Limb (tissue), 2 donors: ENCODE results near the gene RASSF3.
"Not testable (repeated sequence)": the region's sequence is repeated elsewhere in the genome, so short reads cannot be mapped to it uniquely, and the experiment has no call there.

Source experiments
- DNase-seq, 2 donors: peaks; one replicate each; pipeline ENCODE4 v3.0.0-alpha.2; 2016; ENCODE audit errors: extremely low spot score in 2 of 2

RASSF3 gene

DNA sequence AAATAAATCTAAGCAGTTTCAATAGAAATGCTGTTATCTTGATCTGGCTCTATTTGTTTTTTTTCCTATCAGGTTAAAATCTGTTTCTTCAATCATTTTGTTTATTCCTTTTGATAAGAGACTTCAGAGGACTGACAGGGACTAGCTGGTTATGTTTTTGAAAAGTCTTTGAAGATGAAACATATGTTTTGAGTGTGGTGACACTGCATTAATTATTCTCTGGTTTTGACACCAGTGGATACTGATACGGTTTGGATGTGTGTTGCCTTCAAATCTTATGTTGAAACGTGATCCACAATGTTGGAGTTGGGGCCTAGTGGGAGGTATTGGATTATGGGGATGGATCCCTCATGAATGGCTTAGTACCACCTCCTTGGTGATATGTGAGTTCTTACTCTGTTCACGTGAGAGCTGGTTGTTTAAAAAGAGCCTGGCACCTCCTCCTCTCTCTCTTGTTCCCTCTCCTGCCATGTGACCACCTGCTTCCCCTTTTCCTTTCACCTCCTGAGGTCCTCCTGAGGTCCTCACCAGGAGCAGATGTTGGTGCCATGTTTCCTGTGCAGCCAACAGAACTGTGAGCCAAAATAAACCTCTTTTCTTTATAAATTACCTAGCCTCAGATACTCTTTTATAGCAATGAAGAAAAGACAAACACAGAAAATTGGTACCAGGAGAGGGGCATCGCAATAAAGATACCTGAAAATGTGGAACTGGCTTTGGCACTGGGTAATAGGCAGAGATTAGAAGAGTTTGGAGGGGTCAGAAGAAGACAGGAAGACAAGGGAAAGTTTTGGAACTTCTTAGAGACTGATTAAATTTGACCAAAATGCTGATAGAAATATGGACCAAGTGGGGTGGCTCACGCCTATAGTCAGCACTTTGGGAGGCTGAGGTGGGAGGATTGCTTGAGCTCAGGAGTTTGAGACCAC is 23.0 kb downstream of the RASSF3 start:
- DNase-seq = no peak

DNA sequence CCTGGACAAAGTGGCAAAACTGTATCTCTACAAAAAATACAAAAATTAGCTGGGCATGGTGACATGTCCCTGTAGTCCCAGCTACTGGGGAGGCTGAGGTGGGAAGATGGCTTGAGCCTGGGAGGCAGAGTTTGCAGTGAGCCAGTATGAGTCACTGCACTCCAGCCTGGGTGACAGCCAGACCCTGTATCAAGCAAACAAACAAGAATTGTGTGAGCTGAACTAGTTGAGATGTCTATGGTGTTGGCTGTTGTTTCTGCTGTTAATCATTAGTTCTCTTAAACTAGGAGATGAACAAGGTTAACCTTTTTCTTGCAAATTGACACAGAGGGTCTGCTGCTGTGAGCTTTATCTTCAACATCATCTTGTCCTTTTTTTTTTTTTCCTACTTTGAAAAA is 23.6 kb downstream of the RASSF3 start:
- no peak for DNase-seq

DNA sequence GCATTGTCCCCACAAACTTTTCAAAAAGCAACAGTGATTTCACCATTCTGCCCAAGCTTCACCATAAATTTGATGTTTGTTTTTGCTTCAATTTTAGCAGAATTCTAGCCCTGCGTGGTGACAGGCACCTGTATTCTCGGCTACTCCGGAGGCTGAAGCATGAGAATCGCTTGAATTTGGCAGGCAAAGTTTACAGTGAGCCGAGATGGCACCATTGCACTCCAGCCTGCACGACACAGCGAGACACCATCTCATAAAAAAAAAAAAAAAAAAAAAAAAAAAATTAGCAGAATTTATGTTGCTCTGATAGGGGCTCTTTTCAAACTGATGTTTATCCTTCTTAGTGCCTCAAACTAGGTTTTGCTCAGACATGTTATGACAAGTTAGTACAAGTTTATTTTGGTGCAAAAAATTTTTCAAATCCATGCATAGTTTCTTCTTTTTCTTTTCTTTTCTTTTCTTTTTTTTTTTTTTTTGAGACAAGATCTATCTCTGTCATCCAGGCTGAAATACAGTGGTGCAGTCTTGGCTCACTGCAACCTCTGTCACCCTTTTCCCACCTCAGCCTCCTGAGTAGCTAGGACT is 24.3 kb downstream of the RASSF3 start:
- DNase-seq = no peak

DNA sequence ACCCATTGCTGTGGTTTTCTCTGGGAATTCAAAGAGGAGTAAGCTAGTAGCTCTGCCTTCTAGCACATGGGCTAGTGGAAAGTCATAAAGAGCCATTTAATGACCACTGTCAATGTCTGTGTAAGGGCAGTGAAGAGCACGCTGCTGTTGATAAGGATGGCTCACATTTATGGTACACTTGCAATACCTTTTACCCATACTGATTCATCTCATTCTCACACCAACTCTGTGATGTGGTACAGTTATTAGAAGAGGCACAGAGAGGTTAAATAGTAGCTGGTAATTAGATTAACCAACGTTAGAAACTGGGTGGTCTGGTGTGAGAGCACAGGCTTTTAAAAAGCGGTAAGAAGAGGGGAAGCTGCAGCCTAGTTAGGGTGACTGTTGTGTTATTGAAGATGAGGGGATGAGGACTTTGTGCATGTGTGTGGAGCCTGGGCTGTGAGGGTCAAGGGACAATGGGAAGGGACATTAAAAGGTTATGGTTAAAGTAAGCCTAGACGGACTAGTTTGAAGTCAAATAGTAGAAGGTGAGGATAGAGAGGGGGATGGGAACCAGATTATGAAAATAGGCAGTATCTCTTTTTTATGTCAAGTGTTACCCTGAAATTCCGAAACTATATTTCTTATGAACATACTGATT is 25.2 kb downstream of the RASSF3 start:
- no peak for DNase-seq

DNA sequence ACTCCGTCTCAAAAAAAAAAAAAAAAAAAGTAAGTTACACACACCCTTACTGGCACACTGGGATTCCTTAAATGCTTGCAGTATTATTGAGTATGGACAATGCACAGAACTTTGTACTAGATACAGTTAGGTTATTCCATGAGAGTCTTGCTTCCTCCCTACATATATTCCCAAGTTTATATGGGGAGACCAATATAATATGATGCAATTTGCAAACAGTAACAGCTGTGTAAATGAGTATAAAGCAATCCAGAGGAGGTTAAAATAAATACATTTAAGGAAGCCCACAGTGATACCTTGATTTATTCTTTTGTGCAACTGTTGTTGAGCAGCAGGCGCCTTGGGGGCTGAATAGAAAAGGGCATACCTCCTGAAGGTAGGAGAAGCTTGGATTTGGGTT is 26.6 kb downstream of the RASSF3 start:
- no peak for DNase-seq

DNA sequence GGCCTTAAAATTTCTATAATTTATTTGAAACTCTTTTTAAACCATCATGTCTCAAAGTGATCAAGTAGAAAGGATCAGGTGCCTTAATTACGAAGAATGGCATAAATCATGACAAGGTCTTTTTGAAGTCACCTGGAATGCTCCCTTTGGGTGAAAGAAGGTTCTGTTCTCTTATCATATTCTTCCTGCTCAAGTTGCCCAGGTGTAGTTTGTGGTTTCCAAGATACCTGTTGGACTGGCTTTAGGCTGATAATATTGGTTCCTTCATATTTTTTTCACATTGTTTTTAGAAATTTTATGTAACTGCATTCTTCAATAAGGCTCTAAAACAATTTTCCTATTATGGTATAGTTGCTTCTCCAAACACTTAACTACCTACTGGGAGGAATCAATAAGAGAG is 29.2 kb downstream of the RASSF3 start:
- DNase-seq = no peak

DNA sequence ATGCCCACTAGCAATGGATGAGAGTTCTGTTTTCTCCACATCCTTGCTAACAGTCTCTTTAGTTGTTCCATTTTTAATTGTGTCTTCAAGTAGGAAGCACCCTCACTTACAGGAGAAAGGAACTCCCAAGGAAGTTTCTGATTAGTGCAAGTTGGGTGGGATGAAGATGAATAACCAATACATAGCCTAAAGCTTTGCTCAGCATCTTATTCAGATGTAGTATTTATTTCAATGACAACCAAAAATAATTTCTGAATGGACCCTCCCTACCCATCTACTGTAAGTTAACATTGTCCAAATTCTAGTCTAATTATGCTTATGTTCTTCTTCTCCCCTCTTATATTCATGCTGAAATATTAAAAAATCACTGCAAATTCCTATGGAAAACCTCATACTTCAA is 36.0 kb downstream of the RASSF3 start:
- no peak for DNase-seq

DNA sequence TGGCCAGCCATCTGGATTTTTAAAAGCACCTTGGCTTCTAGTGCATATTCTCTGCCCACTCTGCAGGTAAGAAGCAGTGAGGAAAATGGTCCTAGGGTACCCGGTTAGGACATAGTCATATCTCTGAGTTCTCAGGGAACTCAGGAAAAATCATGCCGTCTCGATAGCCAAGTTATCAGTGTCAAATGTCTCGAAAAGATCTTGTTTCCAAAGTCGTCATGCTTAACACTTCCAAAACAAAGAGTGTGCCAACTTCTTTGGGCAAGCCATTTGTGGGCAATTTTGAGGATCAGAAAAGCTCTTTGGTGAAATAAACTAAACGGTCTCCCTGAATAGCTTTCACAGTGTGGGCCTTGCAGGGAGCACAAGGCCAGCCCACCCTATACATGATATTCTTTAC is 39.2 kb downstream of the RASSF3 start:
- no peak for DNase-seq

DNA sequence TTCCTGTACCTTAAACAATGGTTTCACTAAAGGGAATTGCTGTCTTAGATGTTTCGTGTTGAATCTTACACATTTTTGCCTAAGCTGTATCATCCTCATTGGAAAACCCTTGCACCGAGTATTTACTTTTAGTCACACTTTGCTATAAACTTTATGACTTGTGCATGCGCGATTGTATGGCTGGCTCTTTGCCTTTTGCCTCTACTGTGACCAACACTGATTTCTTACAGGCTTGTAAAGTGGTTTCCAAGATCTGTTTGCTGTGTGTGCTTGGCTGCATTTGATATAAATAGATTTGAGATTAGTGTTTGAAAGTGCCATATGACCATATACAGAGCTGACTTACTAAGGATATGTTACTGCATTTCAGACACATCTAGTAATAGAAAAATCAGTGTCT is 40.5 kb downstream of the RASSF3 start:
- no peak for DNase-seq

DNA sequence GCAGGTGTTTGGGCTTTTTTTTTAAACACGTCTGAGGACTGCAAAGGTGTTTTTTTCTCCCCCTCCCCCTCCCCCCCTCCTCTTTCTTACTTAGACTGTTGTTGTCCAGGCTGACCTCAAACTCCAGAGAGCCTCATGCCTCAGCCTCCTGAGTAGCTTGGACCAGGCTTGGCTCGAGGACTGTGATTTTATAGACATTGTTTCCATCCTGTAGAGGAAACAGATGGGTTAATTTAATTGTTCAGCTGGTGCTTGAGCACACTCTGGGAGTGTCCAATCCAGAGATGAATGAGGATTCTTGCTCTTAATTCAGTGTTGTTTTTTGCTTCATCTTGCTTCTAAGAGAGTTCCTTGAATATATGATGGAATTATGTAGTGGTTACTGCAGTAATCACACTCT is 42.1 kb downstream of the RASSF3 start:
- DNase-seq = no peak

DNA sequence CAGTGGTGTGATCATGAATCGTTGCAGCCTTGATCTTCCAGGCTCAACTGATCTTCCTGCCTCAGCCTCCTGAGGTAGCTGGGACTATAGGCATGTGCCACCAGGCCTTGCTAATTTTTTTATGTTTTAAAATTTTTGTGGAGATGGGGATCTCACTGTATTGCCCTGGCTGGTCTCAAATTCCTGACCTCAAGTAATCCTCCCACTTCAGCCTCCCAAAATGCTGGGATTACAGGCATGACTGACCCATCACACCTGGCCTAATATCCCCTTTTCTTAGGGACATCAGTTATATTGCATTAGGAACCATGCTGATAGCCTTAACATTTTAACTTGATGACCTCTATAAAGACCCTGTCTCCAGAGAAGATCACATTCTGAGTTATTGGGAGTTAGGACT is 42.8 kb downstream of the RASSF3 start:
- DNase-seq = no peak

DNA sequence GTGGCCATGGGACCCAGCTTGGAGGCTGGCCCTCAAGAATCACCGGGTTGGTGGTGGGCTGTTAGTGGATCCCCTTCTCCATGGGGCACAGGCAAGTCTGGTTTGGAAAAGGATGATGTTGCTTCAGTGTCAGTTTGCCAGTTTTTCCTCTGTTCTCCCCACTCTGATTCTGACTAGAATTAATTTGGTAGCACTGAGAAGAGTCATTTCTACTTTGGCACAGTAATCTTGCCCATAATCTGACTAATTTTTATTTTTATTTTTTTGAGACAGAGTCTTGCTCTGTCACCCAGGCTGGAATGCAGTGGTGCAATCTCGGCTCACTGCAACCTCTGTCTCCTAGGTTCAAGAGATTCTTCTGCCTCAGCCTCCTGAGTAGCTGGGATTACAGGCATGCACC is 43.6 kb downstream of the RASSF3 start:
- DNase-seq = not testable (repeated sequence)

DNA sequence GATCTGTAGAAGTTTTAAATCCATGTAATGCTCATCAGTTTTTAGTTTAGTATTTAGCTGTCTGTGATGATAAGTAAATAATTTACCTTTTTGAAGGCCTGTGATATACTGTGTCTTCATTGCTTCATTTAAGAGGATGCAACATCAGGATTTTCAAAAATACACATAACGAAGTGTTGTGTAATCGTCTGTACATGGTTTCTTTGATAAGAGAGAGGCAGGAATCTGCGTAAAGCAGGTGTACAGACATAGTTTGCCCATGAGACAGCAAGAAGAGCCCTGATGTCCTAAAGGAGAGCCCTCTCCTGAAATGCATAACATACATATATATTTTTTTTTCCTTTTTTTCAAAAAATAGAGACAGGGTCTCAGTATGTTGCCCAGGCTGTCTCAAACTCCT is 44.8 kb downstream of the RASSF3 start:
- no peak for DNase-seq

DNA sequence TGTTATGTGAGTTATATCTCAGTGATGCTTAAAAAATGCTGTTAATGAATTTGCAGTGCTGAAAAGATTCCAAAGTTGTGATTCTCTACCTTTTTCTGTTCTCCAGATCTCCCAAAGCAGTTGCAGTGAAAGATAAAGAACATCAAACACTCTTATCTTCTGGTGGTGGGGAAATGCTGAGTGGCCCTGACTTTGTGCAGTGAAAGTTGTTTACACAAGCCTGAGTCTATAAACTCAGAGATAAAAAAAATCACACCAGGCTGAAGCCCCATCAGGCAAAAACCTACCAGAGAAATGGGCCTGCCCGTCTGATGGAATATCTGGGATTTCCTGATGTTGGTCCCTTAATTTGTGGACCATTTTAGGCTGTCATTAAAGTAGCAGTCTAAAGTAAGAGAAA is 46.1 kb downstream of the RASSF3 start:
- DNase-seq = no peak

DNA sequence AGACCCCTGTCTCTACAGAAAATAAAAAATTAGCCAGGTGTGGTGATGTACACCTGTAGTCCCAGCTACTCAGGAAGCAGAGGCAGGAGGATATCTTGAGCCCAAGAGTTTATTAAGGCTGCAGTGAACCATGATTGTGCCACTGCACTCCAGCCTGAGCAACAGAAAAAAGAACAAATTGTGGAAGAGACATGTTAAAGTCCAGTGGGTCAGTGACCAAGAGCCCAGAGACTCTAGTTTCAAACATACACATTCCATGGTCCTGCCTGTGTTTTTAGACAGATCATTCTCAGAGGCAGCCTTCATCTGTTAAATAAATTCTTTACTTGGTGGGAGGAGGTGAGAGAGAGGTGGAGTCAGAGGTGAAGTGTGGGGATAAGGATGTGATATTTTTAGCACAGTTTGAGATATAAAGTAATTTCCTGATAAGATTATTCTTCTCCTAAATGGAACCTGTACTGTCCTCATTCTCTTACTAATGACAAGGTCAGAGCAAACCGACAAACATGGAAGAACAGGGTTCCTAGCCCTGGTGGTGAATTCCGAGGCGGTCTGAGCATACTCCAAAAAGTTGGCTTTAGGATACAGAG is 48.7 kb downstream of the RASSF3 start:
- no peak for DNase-seq

DNA sequence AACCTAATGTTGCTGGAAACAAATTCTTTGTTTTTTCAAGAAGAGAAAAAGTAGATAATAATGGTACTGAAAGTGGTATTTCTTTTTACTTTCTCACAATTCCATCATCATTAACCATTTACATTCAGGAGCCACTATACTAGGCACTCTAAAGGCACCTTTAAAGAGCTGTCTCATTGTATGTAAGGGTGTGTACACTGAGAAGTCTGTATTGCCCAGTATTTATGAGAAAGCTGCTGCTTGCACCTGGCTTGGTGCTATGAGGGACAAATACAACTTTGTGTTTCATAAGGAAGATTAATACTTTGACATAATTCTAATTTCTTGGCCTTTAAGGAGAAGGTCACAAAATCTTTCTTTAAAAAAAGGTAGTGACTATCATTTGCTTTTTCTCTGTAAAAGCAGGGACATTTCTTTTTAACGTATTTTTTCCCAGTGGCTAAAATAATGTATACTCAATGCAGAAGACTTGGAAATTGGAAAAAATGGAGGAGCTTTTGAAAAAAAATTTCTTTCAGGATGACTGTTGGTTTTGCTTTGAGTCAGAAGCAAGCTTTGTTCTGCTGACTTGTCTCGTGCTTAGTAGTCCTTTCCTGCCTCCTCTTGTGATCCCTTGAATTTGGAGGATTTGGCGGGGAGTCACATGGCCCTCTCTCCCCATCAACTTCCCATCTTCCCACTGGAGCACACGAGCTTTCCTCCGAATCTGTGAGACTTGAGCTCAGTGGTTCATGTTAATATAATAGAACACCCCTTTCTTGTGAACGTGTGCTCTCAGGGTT is 50.1 kb downstream of the RASSF3 start:
- no peak for DNase-seq

DNA sequence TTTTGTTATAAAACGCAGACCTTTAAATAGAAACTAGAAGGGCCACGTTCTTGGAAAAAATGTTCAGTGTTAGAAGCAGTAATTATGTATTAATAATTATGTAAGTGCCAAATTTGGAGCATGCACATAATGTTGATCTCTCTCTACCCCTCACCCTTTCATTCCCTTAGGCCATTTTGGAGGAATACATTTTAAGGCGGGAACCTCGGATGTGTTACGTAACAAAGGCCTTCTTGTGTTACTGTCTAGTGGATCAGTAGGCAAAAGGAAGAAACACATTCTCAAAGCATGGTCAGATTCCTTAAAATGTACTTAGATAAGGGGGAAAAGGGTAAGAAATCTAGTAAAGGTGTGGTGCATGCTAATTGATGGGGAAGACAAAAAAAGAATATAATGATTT is 52.7 kb downstream of the RASSF3 start:
- DNase-seq = no peak

DNA sequence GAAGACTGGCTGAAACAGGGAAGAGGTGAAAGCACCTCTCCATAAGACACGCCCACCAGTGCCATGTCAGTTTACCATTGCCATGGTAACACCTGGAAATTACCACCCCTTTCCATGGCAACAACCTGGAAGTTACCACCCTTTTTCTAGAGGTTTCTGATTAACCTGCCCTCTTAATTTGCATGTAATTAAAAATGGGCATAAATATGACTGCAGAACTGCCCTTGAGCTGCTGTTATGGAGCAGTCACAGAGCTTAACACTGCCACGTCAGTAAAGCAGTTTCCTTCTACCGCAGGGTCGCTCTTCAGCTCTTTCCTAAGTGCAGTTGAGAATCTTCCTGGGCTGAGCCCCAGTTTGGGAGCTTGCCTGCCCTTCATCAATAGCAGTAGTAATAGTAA is 55.2 kb downstream of the RASSF3 start:
- DNase-seq = no peak

DNA sequence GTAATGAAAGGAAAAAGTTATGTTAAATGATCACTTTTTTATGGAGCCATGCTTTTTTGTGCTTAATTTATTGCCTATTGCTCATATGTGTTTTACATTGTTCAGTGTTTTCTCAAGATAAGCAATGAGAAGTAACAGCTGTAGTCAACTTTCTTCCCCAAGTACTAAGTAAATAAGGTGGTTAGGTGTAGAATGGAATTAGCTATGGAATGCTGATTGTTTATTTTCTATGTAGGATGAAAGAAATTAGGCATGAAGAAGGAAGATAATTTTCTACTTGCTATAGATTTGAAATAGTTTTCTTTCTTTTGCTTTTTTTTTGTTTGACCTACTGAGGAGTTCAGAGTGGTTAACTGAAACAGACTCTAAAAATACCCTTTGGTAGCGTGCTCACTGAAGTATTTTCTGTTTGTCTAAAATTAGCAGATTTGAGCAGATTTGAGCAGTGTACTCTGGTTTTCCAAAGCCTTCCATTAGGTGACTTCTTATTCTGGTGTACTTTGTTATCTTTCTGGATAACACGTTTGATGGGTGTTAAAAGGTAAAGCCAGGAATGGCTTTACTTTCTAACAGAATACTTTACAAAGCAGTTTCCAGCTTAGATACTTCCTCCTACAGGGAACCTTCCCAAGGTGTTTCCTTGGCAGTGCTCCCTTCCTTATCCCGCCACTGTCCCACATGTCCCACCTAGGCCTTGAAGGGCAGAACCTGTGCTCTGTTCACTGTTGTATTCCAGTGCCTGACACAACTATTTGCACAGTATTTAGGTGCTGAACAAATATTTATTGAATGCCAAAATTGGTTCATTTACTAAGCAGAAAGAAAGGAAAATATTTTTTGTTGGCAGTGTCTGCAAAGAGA is 56.0 kb downstream of the RASSF3 start:
- DNase-seq = no peak

DNA sequence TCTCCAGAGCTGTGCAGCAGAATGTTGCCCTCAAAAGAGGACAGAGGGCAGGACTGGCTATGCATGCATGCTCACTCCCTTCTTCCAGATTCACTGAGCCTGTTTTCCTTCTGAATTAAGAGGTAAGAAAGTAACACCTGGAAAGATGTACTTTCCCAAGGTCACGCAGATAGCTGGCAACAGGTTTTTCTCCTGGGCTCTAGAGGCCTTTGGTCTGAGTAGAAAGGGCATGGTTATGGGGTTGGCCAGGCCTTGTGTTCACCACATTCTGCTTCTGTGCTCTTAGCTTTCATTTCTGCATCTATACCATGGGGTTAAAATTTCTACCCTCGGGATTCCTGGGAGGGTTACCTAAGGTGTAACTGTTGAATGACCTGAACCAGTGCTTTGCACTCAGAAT is 57.5 kb downstream of the RASSF3 start:
- no peak for DNase-seq
